Measurements from ENCODE around the gene ARPC2. TPM values are rescaled to one million over a fixed set of nuclear protein-coding genes. Genes with fewer than 3 reads are reported as not detected.
A peak's percentile ranks its signal among the peaks of the same experiment; 100 is the strongest.

ARPC2 gene
- total and polyA plus RNA-seq, 2 of the 13 experiments (the other 11 are each of a cell fraction or from before 2014, with no cell fraction given), result 168 to 303 TPM

DNA sequence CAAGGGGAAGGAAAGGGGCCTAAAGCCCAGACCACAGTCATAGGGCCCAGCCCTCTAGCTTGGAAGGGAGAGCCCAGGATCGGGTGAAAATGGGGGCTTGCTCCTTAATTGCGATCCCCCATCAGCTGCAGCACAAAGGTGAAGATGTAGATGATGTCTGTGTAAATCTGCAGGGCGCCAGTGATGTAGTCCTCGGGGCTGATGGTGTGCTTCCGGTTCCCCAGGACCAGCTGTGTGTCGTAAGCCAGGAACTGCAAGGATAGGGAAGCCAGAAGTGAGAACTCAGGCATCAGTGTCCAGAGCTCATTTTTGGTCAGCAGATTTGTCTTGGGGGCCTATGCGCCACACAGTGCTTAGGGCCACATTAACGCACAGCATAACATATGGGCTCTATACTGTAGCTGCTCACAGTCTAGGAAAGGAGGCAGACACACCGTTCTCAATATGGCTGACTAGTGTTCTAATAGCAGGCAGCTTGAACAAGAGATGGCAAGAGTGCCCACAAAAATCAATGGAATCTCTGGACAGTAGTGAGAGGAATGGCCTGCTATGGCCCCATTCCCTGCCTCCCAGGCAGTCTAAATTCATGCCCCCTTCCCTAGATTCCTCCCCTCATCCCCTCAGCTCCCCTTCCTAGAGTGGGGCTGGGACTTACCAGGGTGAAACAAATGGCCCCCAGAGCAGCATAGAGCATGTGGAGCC is 58.5 kb downstream of the ARPC2 start:
- ATAC-seq (no peak), DNase-seq (ENCODE audit: low spot score) (no peak), FAIRE-seq (no peak)
- WGBS (ENCODE audit: low lambda C conversion rate), result 97% methylated on average over 9 of the region's 9 CpGs
- Histone ChIP-seq H3K9ac (ENCODE audit: insufficient read depth, low read depth, low read length) (no peak overlapping the region), H3K9me3 (ENCODE audit: low read length) (no peaks in the 10 kb centered on the region), H2AFZ (ENCODE audit: low read length) (no peak overlapping the region), H3K4me1 (ENCODE audit: insufficient read depth, low read length) (peaks cover 23% of the 10 kb centered on the region), H3K36me3 (replicated peaks in 1 of 2; ENCODE audit: control insufficient read depth in 1 of 2, insufficient read depth in 2 of 2, low read length in 2 of 2) (peaks cover 47 to 70% of the 10 kb centered on the region in 2 experiments), H3K27ac (ENCODE audit: extremely low read length, insufficient read depth, low read length) (no peak overlapping the region), H3K79me2 (ENCODE audit: insufficient read depth, low read length) (peaks cover 15% of the 10 kb centered on the region), H3K4me3 (replicated peaks in 1 of 3; ENCODE audit: insufficient read depth in 1 of 3, low read depth in 2 of 3, low read length in 3 of 3) (no peak overlapping the region), H3K4me2 (ENCODE audit: low read depth, low read length) (no peak overlapping the region), H3K27me3 (ENCODE audit: control insufficient read depth in 1 of 2, insufficient read depth in 2 of 2, low read length in 2 of 2) (no peaks in the 10 kb centered on the region; a peak in 1 of 5 replicates), H4K20me1 (ENCODE audit: insufficient read depth, low read length) (no peaks in the 10 kb centered on the region; the same call in 1 of the 2 replicates)
- CTCF ChIA-PET (ENCODE audit: low intra/inter-chr PET ratio, low total read pairs), result no interaction called here
- TF ChIP-seq PHB2 (IDR thresholded peaks at IDR 0.05; ENCODE audit: partially characterized antibody) (no peak), RBM22 (optimal IDR thresholded peaks at IDR 0.05; ENCODE audit: low read length) (peak; percentile 57)
- no TSS peak for BruUV-seq (replicated peaks)
- intact Hi-C loops (cut with micrococcal nuclease; ENCODE audit: unreplicated experiment) (no loop called here), in situ Hi-C loops (cut with HindIII; ENCODE audit: extremely low pct_ligation_motif_present, low pct_unique_long_range_greater_than_20kb) (loop anchor here (10.0 kb wide), 1 partner anchor 189 kb away; no protein-coding TSS in a partner anchor)
- POLR2A ChIA-PET, result interaction anchor here (1.6 to 7.5 kb wide), 4 partner anchors 10 to 131 kb away, joined by 3 to 121 read pairs (median 58); partner anchors contain the start of gene TMBIM1

GRCh38 chr2:218276986-218277755 is 60.2 kb downstream of the ARPC2 start:
- CTCF ChIA-PET (ENCODE audit: low intra/inter-chr PET ratio, low total read pairs), result no interaction called here
- Histone ChIP-seq H3K4me2 (ENCODE audit: low read depth, low read length) (no peak overlapping the region), H3K27ac (ENCODE audit: extremely low read length, insufficient read depth, low read length) (no peak overlapping the region), H3K27me3 (ENCODE audit: control insufficient read depth in 1 of 2, insufficient read depth in 2 of 2, low read length in 2 of 2) (no peaks in the 10 kb centered on the region), H3K79me2 (ENCODE audit: insufficient read depth, low read length) (no peaks in the 10 kb centered on the region), H3K36me3 (replicated peaks in 1 of 2; ENCODE audit: control insufficient read depth in 1 of 2, insufficient read depth in 2 of 2, low read length in 2 of 2) (peaks cover 55 to 83% of the 10 kb centered on the region in 2 experiments), H3K9me3 (ENCODE audit: low read length) (no peaks in the 10 kb centered on the region), H3K4me1 (ENCODE audit: insufficient read depth, low read length) (peaks cover 11% of the 10 kb centered on the region), H3K4me3 (replicated peaks in 1 of 3; ENCODE audit: insufficient read depth in 1 of 3, low read depth in 2 of 3, low read length in 3 of 3) (no peak overlapping the region), H2AFZ (ENCODE audit: low read length) (no peak overlapping the region), H3K9ac (ENCODE audit: insufficient read depth, low read depth, low read length) (no peak overlapping the region), H4K20me1 (ENCODE audit: insufficient read depth, low read length) (peaks cover 2% of the 10 kb centered on the region; the same call in 1 of the 2 replicates)
- POLR2A ChIA-PET, result interaction anchor here (1.3 to 7.5 kb wide), 3 partner anchors 8 to 14 kb away, joined by 3 to 121 read pairs (median 110); partner anchors contain the start of gene TMBIM1
- intact Hi-C loops (cut with micrococcal nuclease; ENCODE audit: unreplicated experiment) (no loop called here), in situ Hi-C loops (cut with HindIII; ENCODE audit: extremely low pct_ligation_motif_present, low pct_unique_long_range_greater_than_20kb) (loop anchor here (10.0 kb wide), 1 partner anchor 188 kb away; no protein-coding TSS in a partner anchor)
- 97% methylated on average over 11 of the region's 12 CpGs for WGBS (ENCODE audit: low lambda C conversion rate)
- FAIRE-seq (peak; percentile 43), DNase-seq (ENCODE audit: low spot score) (no peak), ATAC-seq (peak; percentile 11; the same call in 1 of the 3 replicates)
- BruUV-seq (replicated peaks), result no TSS peak
- TF ChIP-seq ZNF543 (CRISPR knock-in tag; IDR thresholded peaks at IDR 0.05), result no peak
- no peak for TF ChIP-seq REL (CRISPR knock-in tag; conservative IDR thresholded peaks at IDR 0.05)
- no peak for TF ChIP-seq KLF12 (CRISPR knock-in tag; IDR thresholded peaks at IDR 0.05; ENCODE audit: borderline replicate concordance)
- TF ChIP-seq, protein P1, sequence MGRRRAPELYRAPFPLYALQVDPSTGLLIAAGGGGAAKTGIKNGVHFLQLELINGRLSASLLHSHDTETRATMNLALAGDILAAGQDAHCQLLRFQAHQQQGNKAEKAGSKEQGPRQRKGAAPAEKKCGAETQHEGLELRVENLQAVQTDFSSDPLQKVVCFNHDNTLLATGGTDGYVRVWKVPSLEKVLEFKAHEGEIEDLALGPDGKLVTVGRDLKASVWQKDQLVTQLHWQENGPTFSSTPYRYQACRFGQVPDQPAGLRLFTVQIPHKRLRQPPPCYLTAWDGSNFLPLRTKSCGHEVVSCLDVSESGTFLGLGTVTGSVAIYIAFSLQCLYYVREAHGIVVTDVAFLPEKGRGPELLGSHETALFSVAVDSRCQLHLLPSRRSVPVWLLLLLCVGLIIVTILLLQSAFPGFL (CRISPR knock-in tag; IDR thresholded peaks at IDR 0.05), result no peak
- no peak for TF ChIP-seq RBFOX2 (IDR thresholded peaks at IDR 0.05; ENCODE audit: low read depth, low read length)
- TF ChIP-seq ZNF460 (CRISPR knock-in tag; IDR thresholded peaks at IDR 0.05; ENCODE audit: borderline replicate concordance), result no peak
- no peak for TF ChIP-seq ZNF607 (CRISPR knock-in tag; IDR thresholded peaks at IDR 0.05; ENCODE audit: borderline replicate concordance)
- TF ChIP-seq, protein P2, sequence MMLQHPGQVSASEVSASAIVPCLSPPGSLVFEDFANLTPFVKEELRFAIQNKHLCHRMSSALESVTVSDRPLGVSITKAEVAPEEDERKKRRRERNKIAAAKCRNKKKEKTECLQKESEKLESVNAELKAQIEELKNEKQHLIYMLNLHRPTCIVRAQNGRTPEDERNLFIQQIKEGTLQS (CRISPR knock-in tag; IDR thresholded peaks at IDR 0.05), result no peak
- no peak for TF ChIP-seq RELA (CRISPR knock-in tag; IDR thresholded peaks at IDR 0.05)
- TF ChIP-seq ZNF331 (CRISPR knock-in tag; IDR thresholded peaks at IDR 0.05), result no peak
- no peak for TF ChIP-seq ZMYM4 (CRISPR knock-in tag; IDR thresholded peaks at IDR 0.05)
- no peak for TF ChIP-seq CHD2 (IDR thresholded peaks at IDR 0.05; ENCODE audit: low read depth, low read length)
- no peak for TF ChIP-seq ZNF572 (CRISPR knock-in tag; IDR thresholded peaks at IDR 0.05)
- no peak for TF ChIP-seq ZNF10 (CRISPR knock-in tag; IDR thresholded peaks at IDR 0.05; ENCODE audit: borderline replicate concordance, low read depth)
